Neural progenitor cell (in vitro differentiated cells): Measurements from ENCODE around the gene MRPL38.

Experiments
- EZH2 ChIP-seq: fragments of 200-600 bp; sonication (generic); IDR thresholded peaks from 2 replicates; pipeline ENCODE4 v1.6.1; 2017; ENCODE audit warnings: antibody characterized with exemption, mild to moderate bottlenecking, moderate library complexity
- TF ChIP-seq, protein P1 (sequence below): fragments of 200-600 bp; sonication (generic); IDR thresholded peaks from 2 replicates; pipeline ENCODE4 v1.5.1; 2017; ENCODE audit warnings: antibody characterized with exemption, mild to moderate bottlenecking

DNA sequence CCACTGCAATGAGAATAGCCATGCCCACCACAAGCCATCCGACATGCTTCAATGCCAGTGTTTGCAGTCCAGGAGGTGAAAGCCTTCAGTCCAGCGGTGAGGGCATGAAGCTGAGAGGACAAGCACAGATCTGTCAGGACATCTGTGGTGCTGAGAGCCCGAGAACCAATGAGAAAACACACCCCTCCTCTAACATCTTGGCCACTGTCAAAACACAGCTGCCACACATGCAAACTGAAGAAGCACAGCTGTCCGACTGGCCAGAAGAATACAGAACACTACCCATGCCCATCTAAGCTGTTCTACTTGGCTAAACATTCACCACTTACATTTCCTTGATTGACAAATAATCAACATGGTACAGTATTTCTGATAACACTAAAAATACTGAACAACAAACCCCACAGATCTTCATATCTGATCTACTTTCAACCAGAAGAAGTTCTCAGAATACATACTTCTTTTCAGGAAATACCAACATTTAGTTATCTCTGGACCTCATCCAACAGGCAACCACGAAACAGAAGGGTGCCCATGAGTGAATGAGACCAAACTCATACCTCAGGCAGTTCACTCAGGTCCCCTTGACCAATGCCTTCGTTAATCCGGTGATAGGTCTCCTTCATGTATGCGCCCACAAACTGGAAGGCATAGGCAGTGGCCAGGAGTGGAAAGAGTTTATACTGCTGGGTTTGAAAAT, 46.3 kb upstream of the MRPL38 start:
- TF ChIP-seq, protein P1, sequence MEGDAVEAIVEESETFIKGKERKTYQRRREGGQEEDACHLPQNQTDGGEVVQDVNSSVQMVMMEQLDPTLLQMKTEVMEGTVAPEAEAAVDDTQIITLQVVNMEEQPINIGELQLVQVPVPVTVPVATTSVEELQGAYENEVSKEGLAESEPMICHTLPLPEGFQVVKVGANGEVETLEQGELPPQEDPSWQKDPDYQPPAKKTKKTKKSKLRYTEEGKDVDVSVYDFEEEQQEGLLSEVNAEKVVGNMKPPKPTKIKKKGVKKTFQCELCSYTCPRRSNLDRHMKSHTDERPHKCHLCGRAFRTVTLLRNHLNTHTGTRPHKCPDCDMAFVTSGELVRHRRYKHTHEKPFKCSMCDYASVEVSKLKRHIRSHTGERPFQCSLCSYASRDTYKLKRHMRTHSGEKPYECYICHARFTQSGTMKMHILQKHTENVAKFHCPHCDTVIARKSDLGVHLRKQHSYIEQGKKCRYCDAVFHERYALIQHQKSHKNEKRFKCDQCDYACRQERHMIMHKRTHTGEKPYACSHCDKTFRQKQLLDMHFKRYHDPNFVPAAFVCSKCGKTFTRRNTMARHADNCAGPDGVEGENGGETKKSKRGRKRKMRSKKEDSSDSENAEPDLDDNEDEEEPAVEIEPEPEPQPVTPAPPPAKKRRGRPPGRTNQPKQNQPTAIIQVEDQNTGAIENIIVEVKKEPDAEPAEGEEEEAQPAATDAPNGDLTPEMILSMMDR: no peak
- no peak for TF ChIP-seq EZH2
